A549 (cell line): ENCODE data around the gene UBAC2. TPM values are rescaled to one million over a fixed set of nuclear protein-coding genes. Genes with fewer than 3 reads are reported as not detected.

ENCODE experiments used
- ATAC-seq, 2 experiments: fragments of 200-7000 bp in 1 of 2; fragments of >200 bp in 1 of 2; cut with Nextera tagmentation in 1 of 2; cut with Tn5 transposase in 1 of 2; 3 replicates each; pipeline versions ENCODE4 v1.8.0 to v1.9.1; 2018 to 2020; ENCODE audit warnings: mild to moderate bottlenecking in 1 of 2, moderate library complexity in 1 of 2
- CTCF ChIA-PET: fragments of 300-600 bp; sonication (Branson Sonifier 250); formaldehyde crosslinking; extraction: SDS; loops from one replicate; lab custom pipeline; 2021; ENCODE audit warnings: antibody characterized with exemption, inconsistent platforms; lab: Yijun Ruan, JAX
- POLR2A ChIA-PET: fragments of 350-600 bp; formaldehyde crosslinking; extraction: SDS; loops from one replicate; lab custom pipeline; 2021; ENCODE audit warnings: antibody characterized with exemption, inconsistent platforms; lab: Yijun Ruan, JAX
- DNase-seq, 2 experiments: peaks; one replicate each; pipeline versions ENCODE4 v3.0.0 to v3.0.0-alpha.2; 2011 to 2016; ENCODE audit warnings: low read depth in 1 of 2, low spot score in 1 of 2
- FAIRE-seq: peaks from 2 replicates; lab custom pipeline; 2011; peaks lifted over from hg19 to GRCh38; lab: Jason Lieb, UNC
- H3K27ac ChIP-seq, 2 experiments: fragments of >200 bp; sonication (Bioruptor Twin); formaldehyde crosslinking; 3 replicates each; pipeline ENCODE4 v1.5.1; 2016 to 2017
- H3K4me1 ChIP-seq: fragments of >200 bp; sonication (Bioruptor Twin); formaldehyde crosslinking; 3 replicates; pipeline ENCODE4 v1.6.1; 2016
- H3K4me2 ChIP-seq: fragments of >200 bp; sonication (Bioruptor Twin); formaldehyde crosslinking; 3 replicates; pipeline ENCODE4 v1.6.1; 2016
- H3K4me3 ChIP-seq: fragments of >200 bp; sonication (Bioruptor Twin); formaldehyde crosslinking; 3 replicates; pipeline ENCODE4 v1.5.1; 2016
- H3K9me3 ChIP-seq: fragments of >200 bp; sonication (Bioruptor Twin); formaldehyde crosslinking; 3 replicates; pipeline ENCODE4 v1.6.1; 2016
- ATOH8 ChIP-seq: fragments of 250-450 bp; sonication (Bioruptor Pico); IDR thresholded peaks from 2 replicates; pipeline ENCODE4 v1.5.0; 2020; ENCODE audit warnings: low read depth, mild to moderate bottlenecking, moderate library complexity
- CBX8 ChIP-seq: fragments of 200-600 bp; sonication (generic); IDR thresholded peaks from 2 replicates; pipeline ENCODE4 v1.6.1; 2016
- CHD2 ChIP-seq: fragments of 150-350 bp; IDR thresholded peaks from 2 replicates; pipeline ENCODE4 v1.6.1; 2014; ENCODE audit warnings: low read length; ENCODE audit not compliant: partially characterized antibody
- CTCF ChIP-seq: fragments of >200 bp; sonication (Bioruptor Twin); formaldehyde crosslinking; IDR thresholded peaks from 3 replicates; pipeline ENCODE4 v1.5.1; 2016
- ELK1 ChIP-seq: fragments of 150-350 bp; IDR thresholded peaks from 2 replicates; pipeline ENCODE4 v1.6.1; 2014; ENCODE audit warnings: low read depth, mild to moderate bottlenecking, low read length
- ESRRA ChIP-seq: fragments of 150-350 bp; IDR thresholded peaks from 2 replicates; pipeline ENCODE4 v1.6.1; 2014; ENCODE audit warnings: mild to moderate bottlenecking, low read length, borderline replicate concordance
- HOXB13 ChIP-seq: fragments of 250-450 bp; sonication (Bioruptor Pico); IDR thresholded peaks from 2 replicates; pipeline ENCODE4 v1.5.0; 2020; ENCODE audit warnings: low read depth, mild to moderate bottlenecking, moderate library complexity
- MAZ ChIP-seq: fragments of 150-350 bp; IDR thresholded peaks from 2 replicates; pipeline ENCODE4 v1.6.1; 2014; ENCODE audit warnings: antibody characterized with exemption, low read depth, low read length, borderline replicate concordance
- NFE2L2 ChIP-seq: fragments of 150-350 bp; conservative IDR thresholded peaks from 2 replicates; pipeline ENCODE4 v1.6.1; 2014; ENCODE audit warnings: low read length
- POLR2A ChIP-seq: IDR thresholded peaks from 2 replicates; pipeline ENCODE4 v1.6.1; 2012; ENCODE audit warnings: mild to moderate bottlenecking, low read length
- REST ChIP-seq: fragments of 200-600 bp; sonication (generic); IDR thresholded peaks from 2 replicates; pipeline ENCODE4 v1.6.1; 2016; ENCODE audit warnings: antibody characterized with exemption, mild to moderate bottlenecking, moderate library complexity
- RNF2 ChIP-seq: fragments of 200-600 bp; sonication (generic); IDR thresholded peaks from 2 replicates; pipeline ENCODE4 v1.6.1; 2016; ENCODE audit warnings: low read depth, mild to moderate bottlenecking, antibody characterized with exemption, moderate library complexity, borderline replicate concordance
- ZC3H11A ChIP-seq: fragments of 450-650 bp; IDR thresholded peaks from 2 replicates; pipeline ENCODE4 v1.6.1; 2014; ENCODE audit warnings: antibody characterized with exemption, mild to moderate bottlenecking
- WGBS: methylation state at CpG from one replicate; pipeline ENCODE4 v1.1.6; 2017; ENCODE audit errors: missing lambda C conversion rate; 5-methylcytosine and 5-hydroxymethylcytosine counted together
- polyA plus RNA-seq, 4 experiments: library from polyadenylated mRNA; depleted of rRNA in 3 of 4; stranded (reverse); fragments of >200 nt; fragmentation: RNase III in 1 of 4; extraction: RNeasy Plus Mini Kit Qiagen cat#74134 plus additional on column Dnase treatment in 1 of 4; gene quantifications; 2 replicates in 3 of 4; 3 replicates in 1 of 4; pipeline ENCODE4 v1.2.3, GENCODE V29; 2011 to 2017

Gene UBAC2
- polyA plus RNA-seq, 2 of the 4 experiments (the other 2 are of a cell fraction), result 61.6 to 103 TPM

GRCh38 chr13:99296398-99296797, 95.7 kb downstream of the UBAC2 start (continued):
- no peak for TF ChIP-seq REST

GRCh38 chr13:99297331-99297730, 96.7 kb downstream of the UBAC2 start:
- no peak overlapping the region for H3K4me2 ChIP-seq
- H3K27ac ChIP-seq, result no peak overlapping the region
- no peak overlapping the region for H3K4me3 ChIP-seq
- no peaks in the 10 kb centered on the region for H3K9me3 ChIP-seq
- CTCF ChIA-PET, result interaction anchor here (1.5 kb wide), 1 partner anchor 139 kb away, joined by 5 read pairs; no protein-coding TSS in a partner anchor
- POLR2A ChIA-PET, result no interaction called here
- H3K4me1 ChIP-seq, result no peaks in the 10 kb centered on the region
- ATAC-seq, result no peak
- no peak for DNase-seq
- no peak for FAIRE-seq
- no peak for TF ChIP-seq RNF2
- TF ChIP-seq ZC3H11A, result no peak
- TF ChIP-seq CTCF, result no peak
- no peak for TF ChIP-seq MAZ
- no peak for TF ChIP-seq POLR2A
- no peak for TF ChIP-seq CBX8

GRCh38 chr13:99298056-99298455, 97.4 kb downstream of the UBAC2 start:
- DNase-seq (no peak), ATAC-seq (no peak), FAIRE-seq (no peak)
- no peaks in the 10 kb centered on the region for H3K4me1 ChIP-seq
- no peak overlapping the region for H3K4me3 ChIP-seq
- no peak overlapping the region for H3K4me2 ChIP-seq
- no peak overlapping the region for H3K27ac ChIP-seq
- WGBS, result 89% methylated on average over 2 of the region's 2 CpGs
- ChIA-PET CTCF (interaction anchor here (1.5 kb wide), 1 partner anchor 138 kb away, joined by 5 read pairs; no protein-coding TSS in a partner anchor), POLR2A (no interaction called here)
- TF ChIP-seq ATOH8 (no peak), HOXB13 (CRISPR knock-in tag) (no peak), CHD2 (no peak), ELK1 (no peak), NFE2L2 (no peak), ESRRA (no peak), CBX8 (no peak)
- no peaks in the 10 kb centered on the region for H3K9me3 ChIP-seq
